Activated effector memory CD4-positive, alpha-beta T cell treated with Interleukin-2 at 50 U/mL for 16 hours (primary cell): ENCODE data around the gene ANO6.

Experiments
- DNase-seq: peaks from one replicate; pipeline ENCODE4 v3.0.0-alpha.2; 2020

Gene ANO6

GRCh38 chr12:45415393-45415817, 199.5 kb downstream of the ANO6 start:
- no peak for DNase-seq

- DNase-seq, result no peak
Observed at GRCh38 chr12:45416126-45416525, 200.2 kb downstream of the ANO6 start.

DNA sequence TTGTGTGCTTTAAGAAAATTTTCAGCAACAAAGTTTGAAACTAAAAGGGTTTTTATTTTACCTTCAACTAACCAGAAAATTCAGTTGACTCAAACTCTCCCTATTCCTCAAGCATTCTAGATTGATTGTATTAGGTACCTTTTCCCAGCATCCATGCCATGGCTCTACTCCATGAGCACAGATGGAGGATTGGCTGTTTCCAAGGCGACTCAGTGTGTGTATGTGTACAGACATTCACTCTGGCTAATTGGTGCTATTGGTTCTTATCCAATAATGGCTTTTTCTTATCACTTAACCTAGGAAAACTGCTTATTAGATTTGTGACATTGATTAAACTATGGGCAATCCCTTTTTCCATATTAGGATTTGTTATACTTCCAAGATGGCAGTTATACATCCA, 202.6 kb downstream of the ANO6 start:
- no peak for DNase-seq

DNA sequence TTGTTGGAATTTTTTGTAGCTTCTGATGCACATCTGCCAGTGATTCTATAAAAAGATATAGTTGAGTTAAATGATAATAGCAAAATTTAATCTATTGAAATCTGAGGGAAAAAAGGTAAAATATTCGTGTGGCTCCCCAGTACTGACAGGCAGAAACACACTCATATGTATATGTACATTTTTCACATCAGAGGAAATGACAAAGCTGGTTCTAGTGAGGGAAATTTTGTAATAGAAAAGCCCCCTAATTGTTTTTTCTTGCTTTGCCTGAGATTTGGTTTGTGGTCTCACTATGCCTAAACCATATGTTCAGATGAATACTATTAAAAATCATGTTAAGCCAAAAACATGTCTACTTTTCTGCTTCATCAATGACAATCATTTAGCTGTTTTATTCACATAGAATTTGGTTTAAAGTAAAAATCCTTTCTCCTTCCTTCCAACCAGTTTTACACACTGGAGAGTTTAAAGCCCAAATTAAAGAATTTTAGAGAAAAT, 203.5 kb downstream of the ANO6 start:
- DNase-seq, result no peak

GRCh38 chr12:45421736-45422135, 205.8 kb downstream of the ANO6 start:
- DNase-seq, result no peak

DNA sequence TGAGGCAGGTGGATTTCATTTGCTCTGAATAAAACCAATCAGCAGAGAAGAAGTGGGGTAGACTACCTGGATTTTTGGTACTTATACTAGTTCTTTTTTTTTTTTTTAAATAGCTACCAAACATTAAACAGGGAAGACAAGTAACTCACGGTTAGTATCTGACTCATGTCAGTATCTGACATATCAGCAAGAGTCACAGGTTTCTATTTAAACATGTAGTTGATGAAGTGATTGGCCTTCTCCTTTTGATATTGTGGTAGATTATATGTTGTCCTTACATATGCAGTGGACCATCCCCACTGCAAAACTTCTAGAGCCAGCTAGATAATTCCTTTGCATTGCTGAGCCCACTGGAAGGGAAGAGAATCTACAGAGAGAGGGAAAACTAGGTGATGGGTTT, 208.0 kb downstream of the ANO6 start:
- DNase-seq, result no peak

- no peak for DNase-seq
Observed at GRCh38 chr12:45425426-45425825, 209.5 kb downstream of the ANO6 start.

GRCh38 chr12:45426294-45426693, 210.4 kb downstream of the ANO6 start:
- DNase-seq, result no peak

DNA sequence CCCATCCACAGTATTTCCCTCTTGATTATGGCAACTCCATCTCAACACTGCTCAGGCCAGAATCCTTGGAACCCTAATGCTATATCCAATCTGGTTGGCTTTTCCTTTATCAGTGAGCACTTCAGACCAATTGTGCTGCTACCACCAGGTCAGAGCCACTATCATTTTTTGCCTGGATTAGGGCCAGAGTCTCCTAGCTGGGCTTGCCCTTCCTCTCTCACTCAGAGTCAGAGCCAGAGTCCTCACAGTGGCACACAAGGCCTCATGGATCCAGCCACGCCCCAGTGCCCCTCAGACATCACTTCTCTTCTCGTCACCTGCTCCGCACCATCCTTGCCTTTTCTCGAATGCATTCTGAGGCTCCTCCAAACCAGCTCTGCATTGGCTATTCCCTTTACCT, 211.1 kb downstream of the ANO6 start:
- DNase-seq, result no peak

GRCh38 chr12:45429831-45430230, 213.9 kb downstream of the ANO6 start:
- DNase-seq, result no peak

DNA sequence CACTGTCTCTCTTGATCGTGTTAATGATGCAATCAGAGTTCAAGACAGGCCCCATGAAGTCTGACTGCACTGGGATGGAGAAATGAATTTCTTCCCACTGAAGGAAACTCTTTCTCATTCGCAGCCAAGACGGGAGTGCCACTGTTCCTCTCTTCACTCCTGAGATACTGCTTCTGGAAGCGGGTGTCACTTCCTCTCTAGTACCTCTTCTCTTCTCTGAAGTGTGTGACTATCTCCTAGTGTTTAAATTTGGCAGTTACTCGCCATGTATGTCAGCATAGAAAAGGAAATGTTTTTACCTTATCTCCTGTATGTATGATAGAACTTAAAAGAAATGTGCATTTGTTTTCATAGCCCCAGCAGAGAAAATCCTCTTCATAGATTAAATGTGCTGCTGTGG, 215.2 kb downstream of the ANO6 start:
- DNase-seq, result no peak

DNA sequence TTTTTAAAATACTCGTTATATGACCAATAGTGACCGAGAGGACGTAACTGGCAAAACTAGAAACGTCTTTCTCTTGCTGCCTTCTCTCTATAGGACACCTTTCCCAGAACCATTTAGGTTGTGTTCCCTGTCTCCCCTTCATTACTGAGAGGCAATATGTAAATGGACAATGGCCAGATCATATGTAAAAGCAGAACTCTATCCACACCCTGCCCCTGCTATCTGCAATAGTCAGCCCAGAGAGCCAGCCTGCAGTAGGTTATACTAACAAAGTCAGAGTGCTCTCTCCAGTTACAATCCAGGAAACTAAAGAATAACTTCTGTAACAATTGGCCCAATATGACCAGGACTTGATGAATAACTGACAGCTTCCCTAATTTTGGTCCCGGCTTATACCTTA, 216.8 kb downstream of the ANO6 start:
- no peak for DNase-seq

GRCh38 chr12:45433441-45433868, 217.6 kb downstream of the ANO6 start:
- DNase-seq, result no peak

DNA sequence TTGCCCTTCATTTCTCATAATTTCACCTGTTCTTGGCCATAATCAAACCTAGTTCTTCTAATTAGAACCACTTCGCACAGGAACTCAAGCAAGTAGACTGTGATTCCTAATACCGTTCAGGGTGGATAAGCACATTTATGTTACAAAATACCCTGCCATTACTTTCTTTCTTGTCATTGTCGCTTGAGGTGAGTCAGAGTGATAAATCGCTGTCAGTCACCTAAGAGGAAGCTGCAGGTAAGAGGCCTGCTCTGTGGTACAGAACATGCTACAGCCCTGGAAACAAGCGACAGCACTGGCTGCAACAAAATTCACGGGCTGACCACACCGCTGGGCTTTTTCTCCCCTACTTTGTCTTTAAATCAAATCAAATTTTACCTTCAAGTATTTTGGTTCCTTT, 218.2 kb downstream of the ANO6 start:
- no peak for DNase-seq

DNA sequence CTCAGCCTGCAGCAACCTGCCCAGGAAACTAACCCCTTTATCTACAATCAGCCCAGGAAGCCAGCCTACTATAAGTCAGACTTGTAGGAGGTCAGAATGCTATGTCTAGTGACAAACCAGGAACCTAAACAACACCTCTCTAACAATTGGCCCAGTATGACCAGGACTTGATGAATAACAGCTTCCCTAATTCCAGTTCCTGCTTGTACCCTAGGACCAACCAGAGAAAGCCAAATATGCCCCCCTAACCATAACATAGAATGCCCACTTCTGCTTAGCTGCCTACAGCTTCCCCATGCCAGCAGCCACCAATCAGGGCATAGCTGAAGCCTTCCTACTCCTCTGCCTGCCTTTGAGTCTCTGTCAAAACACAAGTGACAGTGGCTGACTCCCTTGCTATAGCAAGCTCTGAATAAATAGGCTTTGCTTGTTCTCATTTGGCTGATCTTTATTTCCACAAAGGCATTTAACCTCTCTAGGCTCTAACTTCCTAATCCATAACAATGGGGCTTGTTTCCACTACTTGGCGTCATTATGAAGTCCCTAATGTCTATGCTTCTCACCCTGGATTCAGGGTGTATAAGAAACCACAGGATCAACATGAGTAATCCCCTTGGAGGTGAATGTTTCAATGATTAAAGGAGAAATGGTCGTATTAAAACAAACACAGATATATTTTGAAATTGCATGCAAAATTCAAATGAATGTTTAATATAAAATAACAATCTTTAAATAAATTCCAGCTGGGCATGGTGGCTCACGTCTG, 220.2 kb downstream of the ANO6 start:
- no peak for DNase-seq

GRCh38 chr12:45439039-45439438, 223.1 kb downstream of the ANO6 start:
- no peak for DNase-seq

DNA sequence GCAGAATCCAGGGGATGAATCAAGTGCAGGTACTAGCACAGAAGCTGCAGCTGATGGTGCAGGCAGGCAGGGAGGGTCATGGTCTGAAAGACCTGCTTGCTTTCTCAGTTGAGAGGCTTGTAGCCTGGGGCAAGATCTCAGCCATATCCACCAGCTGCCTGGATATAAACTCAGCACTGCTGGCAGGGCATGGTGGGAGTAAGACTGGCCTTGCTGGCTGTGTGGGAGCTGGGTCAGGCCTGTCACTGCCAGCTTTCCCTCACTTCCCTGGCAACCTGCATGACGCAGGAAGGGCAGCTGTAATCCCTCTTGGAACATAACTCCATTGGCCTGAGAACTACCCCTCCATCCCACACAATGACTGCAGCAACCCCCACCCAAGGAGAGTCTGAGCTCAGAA, 230.1 kb downstream of the ANO6 start:
- no peak for DNase-seq

DNA sequence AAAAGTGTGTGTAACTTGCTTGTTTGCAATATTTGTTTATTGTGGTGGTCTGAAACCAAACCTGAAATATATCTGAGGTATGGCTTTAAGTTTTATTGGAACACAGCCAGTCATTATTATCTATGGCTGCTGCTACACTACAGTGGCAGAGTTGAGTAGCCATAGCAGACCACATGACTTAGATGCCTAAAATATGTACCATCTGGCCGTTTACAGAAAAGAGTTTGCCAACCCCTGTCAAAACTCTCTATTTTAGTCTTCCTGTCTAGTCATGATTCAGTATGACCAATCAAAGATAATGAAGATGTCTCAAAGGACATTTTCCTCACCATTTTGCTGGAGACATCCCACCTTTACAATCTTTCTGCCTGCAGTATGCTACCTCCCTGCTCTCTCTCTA, 242.3 kb downstream of the ANO6 start:
- DNase-seq, result no peak

GRCh38 chr12:45458854-45459807, 243.2 kb downstream of the ANO6 start:
- DNase-seq, result no peak

DNA sequence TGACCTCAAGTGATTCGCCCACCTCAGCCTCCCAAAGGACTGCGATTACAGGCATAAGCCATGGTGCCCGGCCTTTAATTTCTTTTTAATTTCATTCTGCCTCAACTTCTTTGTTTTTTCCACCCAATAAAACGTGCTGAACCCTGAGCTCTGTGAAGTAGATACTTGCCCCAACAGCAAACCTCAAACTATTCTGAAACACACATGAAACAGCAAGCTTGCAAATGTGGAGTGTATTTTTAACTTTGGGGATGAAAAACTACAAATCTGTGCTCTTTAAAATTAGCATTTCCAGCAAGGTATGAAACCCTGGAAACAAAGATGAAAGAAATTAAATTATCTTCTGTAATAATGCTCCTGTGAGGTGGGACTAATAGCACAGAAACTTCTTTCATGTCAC, 246.6 kb downstream of the ANO6 start:
- no peak for DNase-seq

DNA sequence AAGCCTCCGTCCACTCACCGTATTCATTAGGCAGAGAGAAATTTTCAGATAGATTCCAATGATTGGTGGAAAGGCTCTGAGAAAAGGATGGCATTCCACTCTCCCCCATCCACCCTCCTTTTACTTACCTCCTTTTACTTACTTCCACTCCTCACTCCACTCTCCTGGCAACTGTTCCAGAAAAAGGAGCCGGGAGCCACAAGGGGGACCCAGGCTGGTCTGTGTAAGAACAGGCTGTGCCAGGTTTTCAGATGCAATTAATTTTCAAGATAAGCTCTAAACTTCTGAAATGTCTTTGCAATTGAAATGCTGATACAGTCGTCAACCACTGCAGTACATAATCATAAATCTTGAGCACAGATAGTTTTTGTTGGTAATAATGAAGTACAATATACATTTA, 248.8 kb downstream of the ANO6 start:
- no peak for DNase-seq

DNA sequence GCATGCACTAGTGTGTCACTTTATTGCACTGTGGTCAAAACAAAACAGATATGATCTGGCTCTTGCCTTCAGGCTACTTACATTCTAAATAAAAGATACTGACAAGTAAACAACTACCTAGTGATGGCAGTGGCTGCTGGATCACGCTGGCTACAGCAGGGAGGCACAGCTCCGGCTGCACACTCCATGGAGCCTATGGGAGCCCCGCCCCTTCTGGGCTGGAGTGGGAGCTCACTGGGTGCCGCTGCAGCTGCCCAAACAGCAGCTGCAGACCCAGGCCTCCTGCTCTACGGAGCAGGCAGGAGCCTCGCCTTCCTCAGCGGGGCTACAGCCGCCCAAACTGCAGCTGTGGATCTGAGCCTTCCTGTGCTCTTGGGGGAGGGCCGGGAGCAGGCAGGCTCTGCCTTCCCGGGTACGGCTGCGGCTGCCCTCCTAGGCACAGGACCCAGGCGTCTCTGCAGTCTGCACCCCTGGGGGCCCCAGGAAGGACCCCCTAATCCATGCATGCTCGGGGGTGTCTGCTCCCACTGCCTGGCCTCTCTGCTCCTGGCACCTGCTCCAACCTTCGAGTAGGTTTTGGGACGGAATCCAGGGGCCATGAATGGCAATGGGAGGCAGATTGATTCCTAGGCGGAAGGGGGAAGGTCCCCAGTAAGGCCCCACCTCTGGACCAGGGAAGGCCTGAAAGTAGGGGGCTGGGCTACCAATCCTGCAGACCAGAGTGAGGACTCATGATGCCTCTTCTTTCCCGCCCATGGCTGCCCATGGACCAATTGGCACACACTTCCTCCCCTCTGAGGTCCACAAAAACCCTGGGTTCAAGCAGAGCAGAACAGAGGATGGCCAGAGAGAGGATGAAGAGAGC, 253.1 kb downstream of the ANO6 start:
- DNase-seq, result no peak

DNA sequence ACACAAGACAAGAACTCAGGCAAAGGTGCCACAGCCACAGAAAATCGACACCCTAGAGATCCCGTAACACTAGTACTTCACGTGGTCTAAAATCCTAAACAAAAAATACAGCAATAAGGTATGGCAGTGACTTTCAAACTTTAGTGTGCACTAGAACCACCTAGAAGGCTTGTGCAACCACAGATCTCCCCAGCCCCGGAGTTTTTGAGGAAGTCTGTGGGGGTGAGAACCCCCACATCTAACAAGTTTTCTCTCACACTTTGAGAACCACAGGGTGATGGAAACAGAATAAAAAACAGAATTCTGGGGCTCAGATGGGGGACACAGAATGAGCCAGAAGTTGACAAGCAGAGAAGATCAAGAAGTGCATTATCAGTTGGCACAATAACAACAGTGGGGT, 254.0 kb downstream of the ANO6 start:
- no peak for DNase-seq
